Measurements from ENCODE around the gene ADAMTSL2. TPM values are rescaled to one million over a fixed set of nuclear protein-coding genes. Genes with fewer than 3 reads are reported as not detected.

The ADAMTSL2 gene
- polyA plus RNA-seq, 1 of the 3 experiments (the other 2 are of a cell fraction): 0.21 TPM

DNA sequence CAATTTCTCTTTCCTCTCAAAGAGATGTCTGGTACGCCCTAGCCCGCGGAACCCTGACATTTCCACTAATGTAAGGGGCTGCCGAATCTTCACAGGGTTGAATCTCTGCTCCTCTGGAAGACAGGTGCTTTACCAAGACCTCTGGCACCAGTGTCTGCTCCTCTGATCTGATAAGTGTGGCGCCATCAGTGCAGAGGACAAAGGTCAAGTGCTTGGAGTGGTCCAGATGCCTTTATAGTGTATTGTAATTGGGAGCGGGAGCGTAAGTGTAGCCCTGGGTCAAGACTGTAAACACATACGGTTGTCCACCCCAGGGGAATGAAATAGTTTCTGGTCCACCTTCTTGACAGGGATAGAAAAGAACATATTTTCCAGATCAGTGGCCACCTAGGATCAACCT lies 17.7 kb downstream of the ADAMTSL2 start:
- Histone ChIP-seq H3F3A (replicated peaks; ENCODE audit: insufficient read depth) (no peaks in the 10 kb centered on the region), H3K9ac (no peak overlapping the region), H3K27ac (ENCODE audit: low read depth in 2 of 2, low read length in 1 of 2) (peak overlapping the region in 1 of 2 experiments; percentile 39; a peak in 1 of 4 replicates), H3K36me3 (replicated peaks in 1 of 2; ENCODE audit: control insufficient read depth in 1 of 2, insufficient read depth in 2 of 2, low read length in 1 of 2) (no peaks in the 10 kb centered on the region), H3K4me2 (no peak overlapping the region), H3K9me3 (no peaks in the 10 kb centered on the region), H3K4me3 (ENCODE audit: low read depth in 2 of 2, low read length in 1 of 2) (no peak overlapping the region), H2AFZ (ENCODE audit: low read depth) (no peak overlapping the region), H3K4me1 (ENCODE audit: control insufficient read depth in 1 of 2, insufficient read depth in 2 of 2, low read depth in 1 of 2, low read length in 1 of 2) (peaks cover 0 to 21% of the 10 kb centered on the region in 2 experiments; a peak in 1 of 4 replicates), H4K20me1 (ENCODE audit: insufficient read depth) (no peaks in the 10 kb centered on the region), H3K9me2 (no peaks in the 10 kb centered on the region), H3K79me2 (ENCODE audit: insufficient read depth) (no peaks in the 10 kb centered on the region), H3K27me3 (ENCODE audit: insufficient read depth) (no peaks in the 10 kb centered on the region)
- WGBS (ENCODE audit: low lambda C conversion rate): 87% methylated on average over 8 of the region's 8 CpGs
- no peak for DNase-seq
- POLR2A ChIA-PET: no interaction called here
- TF ChIP-seq SIN3A (IDR thresholded peaks at IDR 0.05; ENCODE audit: borderline replicate concordance, low read depth, low read length) (no peak), RCOR1 (IDR thresholded peaks at IDR 0.05; ENCODE audit: low read length) (no peak), FOXJ3 (CRISPR knock-in tag; IDR thresholded peaks at IDR 0.05) (no peak), GATA2 (CRISPR knock-in tag; IDR thresholded peaks at IDR 0.05) (no peak), NFIC (IDR thresholded peaks at IDR 0.05; ENCODE audit: borderline replicate concordance) (no peak), SMC3 (IDR thresholded peaks at IDR 0.05; ENCODE audit: low read depth, low read length) (no peak), MEF2A (IDR thresholded peaks at IDR 0.05; ENCODE audit: borderline replicate concordance, low read depth) (no peak)
- TF ChIP-seq, protein P1, sequence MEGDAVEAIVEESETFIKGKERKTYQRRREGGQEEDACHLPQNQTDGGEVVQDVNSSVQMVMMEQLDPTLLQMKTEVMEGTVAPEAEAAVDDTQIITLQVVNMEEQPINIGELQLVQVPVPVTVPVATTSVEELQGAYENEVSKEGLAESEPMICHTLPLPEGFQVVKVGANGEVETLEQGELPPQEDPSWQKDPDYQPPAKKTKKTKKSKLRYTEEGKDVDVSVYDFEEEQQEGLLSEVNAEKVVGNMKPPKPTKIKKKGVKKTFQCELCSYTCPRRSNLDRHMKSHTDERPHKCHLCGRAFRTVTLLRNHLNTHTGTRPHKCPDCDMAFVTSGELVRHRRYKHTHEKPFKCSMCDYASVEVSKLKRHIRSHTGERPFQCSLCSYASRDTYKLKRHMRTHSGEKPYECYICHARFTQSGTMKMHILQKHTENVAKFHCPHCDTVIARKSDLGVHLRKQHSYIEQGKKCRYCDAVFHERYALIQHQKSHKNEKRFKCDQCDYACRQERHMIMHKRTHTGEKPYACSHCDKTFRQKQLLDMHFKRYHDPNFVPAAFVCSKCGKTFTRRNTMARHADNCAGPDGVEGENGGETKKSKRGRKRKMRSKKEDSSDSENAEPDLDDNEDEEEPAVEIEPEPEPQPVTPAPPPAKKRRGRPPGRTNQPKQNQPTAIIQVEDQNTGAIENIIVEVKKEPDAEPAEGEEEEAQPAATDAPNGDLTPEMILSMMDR (IDR thresholded peaks at IDR 0.05): no peak
- TF ChIP-seq, protein P2, sequence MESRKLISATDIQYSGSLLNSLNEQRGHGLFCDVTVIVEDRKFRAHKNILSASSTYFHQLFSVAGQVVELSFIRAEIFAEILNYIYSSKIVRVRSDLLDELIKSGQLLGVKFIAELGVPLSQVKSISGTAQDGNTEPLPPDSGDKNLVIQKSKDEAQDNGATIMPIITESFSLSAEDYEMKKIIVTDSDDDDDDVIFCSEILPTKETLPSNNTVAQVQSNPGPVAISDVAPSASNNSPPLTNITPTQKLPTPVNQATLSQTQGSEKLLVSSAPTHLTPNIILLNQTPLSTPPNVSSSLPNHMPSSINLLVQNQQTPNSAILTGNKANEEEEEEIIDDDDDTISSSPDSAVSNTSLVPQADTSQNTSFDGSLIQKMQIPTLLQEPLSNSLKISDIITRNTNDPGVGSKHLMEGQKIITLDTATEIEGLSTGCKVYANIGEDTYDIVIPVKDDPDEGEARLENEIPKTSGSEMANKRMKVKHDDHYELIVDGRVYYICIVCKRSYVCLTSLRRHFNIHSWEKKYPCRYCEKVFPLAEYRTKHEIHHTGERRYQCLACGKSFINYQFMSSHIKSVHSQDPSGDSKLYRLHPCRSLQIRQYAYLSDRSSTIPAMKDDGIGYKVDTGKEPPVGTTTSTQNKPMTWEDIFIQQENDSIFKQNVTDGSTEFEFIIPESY (IDR thresholded peaks at IDR 0.05; ENCODE audit: borderline replicate concordance, low read depth): no peak
- TF ChIP-seq, protein P3, sequence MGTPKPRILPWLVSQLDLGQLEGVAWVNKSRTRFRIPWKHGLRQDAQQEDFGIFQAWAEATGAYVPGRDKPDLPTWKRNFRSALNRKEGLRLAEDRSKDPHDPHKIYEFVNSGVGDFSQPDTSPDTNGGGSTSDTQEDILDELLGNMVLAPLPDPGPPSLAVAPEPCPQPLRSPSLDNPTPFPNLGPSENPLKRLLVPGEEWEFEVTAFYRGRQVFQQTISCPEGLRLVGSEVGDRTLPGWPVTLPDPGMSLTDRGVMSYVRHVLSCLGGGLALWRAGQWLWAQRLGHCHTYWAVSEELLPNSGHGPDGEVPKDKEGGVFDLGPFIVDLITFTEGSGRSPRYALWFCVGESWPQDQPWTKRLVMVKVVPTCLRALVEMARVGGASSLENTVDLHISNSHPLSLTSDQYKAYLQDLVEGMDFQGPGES (IDR thresholded peaks at IDR 0.05; ENCODE audit: low read depth, low read length): no peak
- TF ChIP-seq, protein P4, sequence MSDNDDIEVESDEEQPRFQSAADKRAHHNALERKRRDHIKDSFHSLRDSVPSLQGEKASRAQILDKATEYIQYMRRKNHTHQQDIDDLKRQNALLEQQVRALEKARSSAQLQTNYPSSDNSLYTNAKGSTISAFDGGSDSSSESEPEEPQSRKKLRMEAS (IDR thresholded peaks at IDR 0.05; ENCODE audit: low read depth): no peak
- CTCF ChIA-PET: interaction anchor here (1.0 to 1.7 kb wide), 2 partner anchors 9 kb away, joined by 3 to 4 read pairs; no protein-coding TSS in a partner anchor

DNA sequence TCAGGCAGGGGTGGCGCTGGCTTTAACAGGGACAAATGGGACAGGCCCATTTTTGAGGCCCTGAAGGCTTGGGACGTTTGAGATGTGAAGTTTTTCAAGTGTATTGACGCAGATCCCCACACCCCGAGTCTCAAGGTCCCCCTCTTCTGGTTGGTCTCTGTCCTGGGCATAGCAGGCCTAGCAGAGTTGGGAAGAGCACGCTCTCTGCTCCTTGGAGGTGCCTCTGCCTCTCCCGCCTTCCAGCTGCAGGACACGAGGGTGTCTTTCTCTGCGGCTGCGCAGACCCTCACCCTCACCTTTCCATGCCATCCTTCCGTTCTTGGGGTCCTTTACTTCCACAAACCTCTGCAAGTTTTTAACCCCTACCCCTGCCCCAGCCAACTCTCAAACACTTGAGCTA lies 18.6 kb downstream of the ADAMTSL2 start:
- H4K20me1 ChIP-seq (ENCODE audit: insufficient read depth): no peaks in the 10 kb centered on the region
- H3K9me3 ChIP-seq: no peaks in the 10 kb centered on the region
- 84% methylated on average over 6 of the region's 10 CpGs for WGBS (ENCODE audit: low lambda C conversion rate)
- H3K27ac ChIP-seq (ENCODE audit: low read depth in 2 of 2, low read length in 1 of 2): no peak overlapping the region; a peak in 1 of 4 replicates
- no peaks in the 10 kb centered on the region for H3K79me2 ChIP-seq (ENCODE audit: insufficient read depth)
- H3K9me2 ChIP-seq: no peaks in the 10 kb centered on the region
- peaks cover 2% of the 10 kb centered on the region for H3F3A ChIP-seq (replicated peaks; ENCODE audit: insufficient read depth)
- no peaks in the 10 kb centered on the region for H3K36me3 ChIP-seq (replicated peaks in 1 of 2; ENCODE audit: control insufficient read depth in 1 of 2, insufficient read depth in 2 of 2, low read length in 1 of 2)
- POLR2A ChIA-PET: no interaction called here
- no peak overlapping the region for H3K4me2 ChIP-seq
- no peak for DNase-seq
- H2AFZ ChIP-seq (ENCODE audit: low read depth): no peak overlapping the region
- no peak overlapping the region for H3K4me3 ChIP-seq (ENCODE audit: low read depth in 2 of 2, low read length in 1 of 2)
- peaks cover 6 to 30% of the 10 kb centered on the region in 2 experiments for H3K4me1 ChIP-seq (ENCODE audit: control insufficient read depth in 1 of 2, insufficient read depth in 2 of 2, low read depth in 1 of 2, low read length in 1 of 2)
- H3K27me3 ChIP-seq (ENCODE audit: insufficient read depth): no peaks in the 10 kb centered on the region
- H3K9ac ChIP-seq: no peak overlapping the region
- CTCF ChIA-PET: interaction anchor here (0.6 to 1.1 kb wide), 5 partner anchors 8 to 76 kb away, joined by 3 to 4 read pairs (median 3); no protein-coding TSS in a partner anchor
- TF ChIP-seq NRF1 (IDR thresholded peaks at IDR 0.05; ENCODE audit: low read depth, low read length) (no peak), TAF1 (IDR thresholded peaks at IDR 0.05; ENCODE audit: borderline replicate concordance, low read depth, low read length) (no peak), EZH2phosphoT487 (IDR thresholded peaks at IDR 0.05; ENCODE audit: borderline replicate concordance, low read depth) (no peak), JUND (IDR thresholded peaks at IDR 0.05) (no peak), NFIC (IDR thresholded peaks at IDR 0.05; ENCODE audit: borderline replicate concordance) (no peak), EP300 (IDR thresholded peaks at IDR 0.05; ENCODE audit: borderline replicate concordance in 1 of 2, low read depth in 1 of 2, low read length in 1 of 2) (no peak), GABPA (IDR thresholded peaks at IDR 0.05; ENCODE audit: low read depth) (no peak)
- TF ChIP-seq, protein P5, sequence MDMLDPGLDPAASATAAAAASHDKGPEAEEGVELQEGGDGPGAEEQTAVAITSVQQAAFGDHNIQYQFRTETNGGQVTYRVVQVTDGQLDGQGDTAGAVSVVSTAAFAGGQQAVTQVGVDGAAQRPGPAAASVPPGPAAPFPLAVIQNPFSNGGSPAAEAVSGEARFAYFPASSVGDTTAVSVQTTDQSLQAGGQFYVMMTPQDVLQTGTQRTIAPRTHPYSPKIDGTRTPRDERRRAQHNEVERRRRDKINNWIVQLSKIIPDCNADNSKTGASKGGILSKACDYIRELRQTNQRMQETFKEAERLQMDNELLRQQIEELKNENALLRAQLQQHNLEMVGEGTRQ (IDR thresholded peaks at IDR 0.05; ENCODE audit: borderline replicate concordance, low read depth, low read length): no peak
- TF ChIP-seq, protein P3 (IDR thresholded peaks at IDR 0.05; ENCODE audit: low read depth, low read length): no peak

Data from SK-N-SH (cell line).